Uterus (tissue), 4 donors: ENCODE measurements around the gene SRBD1. TPM values are rescaled to one million over a fixed set of nuclear protein-coding genes. Genes with fewer than 3 reads are reported as not detected.

Experiments used
- DNase-seq, 2 donors: peaks; one replicate each; pipeline ENCODE4 v3.0.0-alpha.2; 2019 to 2020
- H3K27ac ChIP-seq, 2 donors: fragments of 200-600 bp; sonication (generic); 1 replicate in 1 of 2; 2 replicates in 1 of 2; pipeline ENCODE4 v1.5.1; 2016 to 2018
- H3K27me3 ChIP-seq, 2 donors: fragments of 200-600 bp; sonication (generic); one replicate each; pipeline ENCODE4 v1.5.1; 2018 to 2019; ENCODE audit warnings: control low read depth in 1 of 2
- H3K36me3 ChIP-seq, 2 donors: fragments of 200-600 bp; sonication (generic); one replicate each; pipeline ENCODE4 v1.5.1; 2019; ENCODE audit warnings: control low read depth in 1 of 2
- H3K4me1 ChIP-seq, 2 donors: fragments of 200-600 bp; sonication (generic); one replicate each; pipeline ENCODE4 v1.5.1; 2018 to 2019; ENCODE audit warnings: control low read depth in 1 of 2
- H3K4me3 ChIP-seq, 2 donors: fragments of 200-600 bp; sonication (generic); 1 replicate in 1 of 2; 2 replicates in 1 of 2; pipeline ENCODE4 v1.5.1; 2018 to 2019; ENCODE audit warnings: mild to moderate bottlenecking in 1 of 2
- H3K9me3 ChIP-seq, 2 donors: fragments of 200-600 bp; sonication (generic); one replicate each; pipeline ENCODE4 v1.5.1; 2019; ENCODE audit warnings: control low read depth in 1 of 2
- POLR2A ChIP-seq, 2 donors: fragments of 450-650 bp; IDR thresholded peaks; one replicate each; pipeline ENCODE4 v1.6.1; 2016; ENCODE audit warnings: antibody characterized with exemption in 2 of 2, mild to moderate bottlenecking in 1 of 2, moderate library complexity in 1 of 2
- intact Hi-C: fragments of 100-400 bp; cut with DNase I; formaldehyde crosslinking; loops from one replicate; pipeline ENCODE4 v1.15.1; 2023; ENCODE audit warnings: low total_unique reads
- total RNA-seq, 4 donors: library from RNA; depleted of rRNA in 3 of 4; stranded (reverse); fragments of >200 nt in 3 of 4; gene quantifications; one replicate each; pipeline versions ENCODE4 v1.1.0 to v1.2.4, GENCODE V29; 2014 to 2023
- TF ChIP-seq, protein P1 (sequence below), 4 experiments: fragments of 200-600 bp in 2 of 4; fragments of 450-650 bp in 2 of 4; sonication (generic) in 2 of 4; IDR thresholded peaks; one replicate each; pipeline ENCODE4 v1.5.1; 2016 to 2019; ENCODE audit warnings: antibody characterized with exemption in 4 of 4, mild to moderate bottlenecking in 2 of 4, moderate library complexity in 1 of 4
- donor health status: DM: yes; HTN: yes; CAD: no.

SRBD1 gene
- total RNA-seq, 4 donors from 2014 or later, result 13.1 to 65.8 (median 34.0) TPM

DNA sequence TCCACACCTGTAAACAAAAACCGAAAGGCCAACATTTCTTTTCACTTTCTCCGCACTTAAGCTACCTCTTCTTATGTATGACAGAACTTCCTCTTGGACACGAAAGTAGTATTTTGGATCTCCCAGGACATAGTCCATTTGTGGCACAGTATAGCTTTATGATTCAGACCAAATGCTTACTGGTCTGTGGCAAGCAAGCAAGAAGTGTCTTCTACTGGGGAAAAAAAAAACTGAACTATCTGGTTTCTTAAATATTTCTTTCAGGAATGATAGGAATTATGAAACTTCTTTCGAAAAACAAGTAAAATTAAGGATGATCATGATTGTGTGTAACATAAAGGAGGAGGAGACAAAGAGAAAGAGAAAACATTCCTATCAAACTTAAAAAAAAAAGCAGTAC, 33.6 kb downstream of the SRBD1 start:
- H3K4me3 ChIP-seq, result no peak overlapping the region
- intact Hi-C loops, result no loop called here
- no peaks in the 10 kb centered on the region for H3K4me1 ChIP-seq
- no peaks in the 10 kb centered on the region for H3K36me3 ChIP-seq
- TF ChIP-seq, protein P1, sequence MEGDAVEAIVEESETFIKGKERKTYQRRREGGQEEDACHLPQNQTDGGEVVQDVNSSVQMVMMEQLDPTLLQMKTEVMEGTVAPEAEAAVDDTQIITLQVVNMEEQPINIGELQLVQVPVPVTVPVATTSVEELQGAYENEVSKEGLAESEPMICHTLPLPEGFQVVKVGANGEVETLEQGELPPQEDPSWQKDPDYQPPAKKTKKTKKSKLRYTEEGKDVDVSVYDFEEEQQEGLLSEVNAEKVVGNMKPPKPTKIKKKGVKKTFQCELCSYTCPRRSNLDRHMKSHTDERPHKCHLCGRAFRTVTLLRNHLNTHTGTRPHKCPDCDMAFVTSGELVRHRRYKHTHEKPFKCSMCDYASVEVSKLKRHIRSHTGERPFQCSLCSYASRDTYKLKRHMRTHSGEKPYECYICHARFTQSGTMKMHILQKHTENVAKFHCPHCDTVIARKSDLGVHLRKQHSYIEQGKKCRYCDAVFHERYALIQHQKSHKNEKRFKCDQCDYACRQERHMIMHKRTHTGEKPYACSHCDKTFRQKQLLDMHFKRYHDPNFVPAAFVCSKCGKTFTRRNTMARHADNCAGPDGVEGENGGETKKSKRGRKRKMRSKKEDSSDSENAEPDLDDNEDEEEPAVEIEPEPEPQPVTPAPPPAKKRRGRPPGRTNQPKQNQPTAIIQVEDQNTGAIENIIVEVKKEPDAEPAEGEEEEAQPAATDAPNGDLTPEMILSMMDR (IDR thresholded peaks at IDR 0.05), result no peak
- no peak for TF ChIP-seq POLR2A (IDR thresholded peaks at IDR 0.05)
- DNase-seq, result no peak
- H3K27ac ChIP-seq, result no peak overlapping the region
- H3K27me3 ChIP-seq, result no peaks in the 10 kb centered on the region
- no peaks in the 10 kb centered on the region for H3K9me3 ChIP-seq

DNA sequence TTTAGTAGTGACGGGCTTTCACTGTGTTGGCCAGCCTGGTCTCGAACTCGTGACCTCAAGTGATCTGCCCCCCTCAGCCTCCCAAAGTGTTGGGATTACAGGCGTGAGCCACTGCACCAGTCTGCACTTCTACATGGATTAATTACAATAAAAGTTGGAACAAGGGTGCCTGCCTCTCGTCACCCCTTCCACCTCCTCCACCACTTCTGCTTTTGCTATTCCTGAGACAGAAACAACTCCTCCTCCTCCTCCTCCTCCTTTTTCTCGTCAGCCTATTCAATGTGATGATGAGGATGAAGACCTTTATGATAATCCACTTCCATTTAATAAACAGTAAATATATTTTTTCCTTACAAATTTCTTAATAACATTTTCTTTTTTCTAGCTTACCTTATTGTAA, 35.2 kb downstream of the SRBD1 start:
- H3K4me3 ChIP-seq, result no peak overlapping the region
- no peak for TF ChIP-seq POLR2A (IDR thresholded peaks at IDR 0.05)
- TF ChIP-seq, protein P1 (IDR thresholded peaks at IDR 0.05), result no peak
- no peaks in the 10 kb centered on the region for H3K4me1 ChIP-seq
- no peak for DNase-seq
- no peak overlapping the region for H3K27ac ChIP-seq
- intact Hi-C loops, result no loop called here
- H3K27me3 ChIP-seq, result no peaks in the 10 kb centered on the region
- no peaks in the 10 kb centered on the region for H3K36me3 ChIP-seq
- no peaks in the 10 kb centered on the region for H3K9me3 ChIP-seq

DNA sequence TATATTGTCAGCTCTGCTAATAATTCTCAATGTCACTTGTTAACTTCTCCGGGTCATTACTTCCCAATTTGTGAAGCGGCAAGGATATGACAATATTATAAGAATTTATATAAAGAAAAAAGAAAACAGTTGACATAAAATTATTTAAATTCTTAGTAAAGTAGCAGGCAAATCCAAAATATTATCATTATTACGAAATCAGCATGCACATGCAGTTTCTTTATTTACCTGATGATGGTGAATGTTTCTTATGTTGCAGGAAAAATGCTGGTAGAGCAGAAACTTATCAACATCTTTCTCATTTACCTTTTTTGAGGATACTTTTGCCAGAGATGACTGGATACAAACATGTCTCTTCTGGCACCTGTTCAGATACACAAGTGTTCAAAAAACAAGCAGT, 38.1 kb downstream of the SRBD1 start:
- Histone ChIP-seq H3K36me3 (no peaks in the 10 kb centered on the region), H3K27ac (no peak overlapping the region), H3K27me3 (no peaks in the 10 kb centered on the region), H3K4me3 (no peak overlapping the region), H3K9me3 (no peaks in the 10 kb centered on the region), H3K4me1 (no peaks in the 10 kb centered on the region)
- TF ChIP-seq, protein P1 (IDR thresholded peaks at IDR 0.05), result no peak
- TF ChIP-seq POLR2A (IDR thresholded peaks at IDR 0.05), result no peak
- intact Hi-C loops, result no loop called here
- no peak for DNase-seq

GRCh38 chr2:45571940-45572339, 39.1 kb downstream of the SRBD1 start:
- Histone ChIP-seq H3K4me1 (no peaks in the 10 kb centered on the region), H3K36me3 (no peaks in the 10 kb centered on the region), H3K27me3 (no peaks in the 10 kb centered on the region), H3K27ac (no peak overlapping the region), H3K9me3 (no peaks in the 10 kb centered on the region), H3K4me3 (no peak overlapping the region)
- intact Hi-C loops, result no loop called here
- no peak for DNase-seq
- no peak for TF ChIP-seq POLR2A (IDR thresholded peaks at IDR 0.05)

DNA sequence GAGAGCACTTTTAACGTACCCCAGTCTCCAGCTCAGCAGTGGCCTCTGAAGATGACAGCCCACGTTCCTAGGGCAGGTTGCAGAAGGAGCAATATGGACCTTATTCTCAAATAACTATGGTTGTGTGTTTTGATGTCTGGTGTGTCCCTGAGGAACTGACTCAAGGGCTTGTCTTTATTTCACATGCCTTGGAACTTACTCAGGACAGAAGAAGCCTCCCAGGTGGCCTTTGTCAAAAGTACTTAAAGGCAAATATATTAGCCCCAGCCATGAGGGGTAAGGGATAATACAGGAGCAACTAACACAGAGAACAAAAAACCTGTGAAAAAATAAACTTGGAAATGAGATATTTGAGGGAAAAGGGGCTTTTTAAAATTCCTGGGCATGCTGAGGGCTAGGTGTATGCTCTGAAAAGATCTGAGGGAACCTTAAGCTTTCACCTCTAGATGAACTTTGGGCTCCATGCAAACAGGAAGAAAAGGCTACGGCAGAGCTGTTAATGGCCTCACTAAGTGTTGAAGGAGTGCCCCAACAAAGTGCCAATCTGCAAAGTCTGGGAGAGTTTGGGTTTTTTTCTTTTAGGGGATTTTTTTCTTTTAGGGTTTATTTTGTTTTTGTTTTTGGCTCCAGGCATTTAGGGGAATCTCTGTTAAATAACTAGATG, 40.3 kb downstream of the SRBD1 start:
- DNase-seq, result no peak
- Histone ChIP-seq H3K9me3 (no peaks in the 10 kb centered on the region), H3K4me1 (no peaks in the 10 kb centered on the region), H3K27me3 (no peaks in the 10 kb centered on the region), H3K36me3 (no peaks in the 10 kb centered on the region), H3K4me3 (no peak overlapping the region), H3K27ac (no peak overlapping the region)
- TF ChIP-seq, protein P1 (IDR thresholded peaks at IDR 0.05), result no peak
- no peak for TF ChIP-seq POLR2A (IDR thresholded peaks at IDR 0.05)
- intact Hi-C loops, result no loop called here

- no peak for DNase-seq
- Histone ChIP-seq H3K4me3 (no peak overlapping the region), H3K9me3 (no peaks in the 10 kb centered on the region), H3K27me3 (no peaks in the 10 kb centered on the region), H3K4me1 (no peaks in the 10 kb centered on the region), H3K27ac (peak overlapping the region in 1 of 2 donors; percentile 46), H3K36me3 (no peaks in the 10 kb centered on the region)
- intact Hi-C loops, result no loop called here
- no peak for TF ChIP-seq POLR2A (IDR thresholded peaks at IDR 0.05)
- TF ChIP-seq, protein P1 (IDR thresholded peaks at IDR 0.05), result no peak
Observed at GRCh38 chr2:45568935-45569334, 42.1 kb downstream of the SRBD1 start.
